Adrenal gland (tissue), 5 donors: ENCODE data around the gene LRRC4C.

Experiments used
- POLR2A ChIP-seq, 2 donors: fragments of 450-650 bp; IDR thresholded peaks; one replicate each; pipeline ENCODE4 v1.6.1; 2017; ENCODE audit warnings: antibody characterized with exemption in 2 of 2, mild to moderate bottlenecking in 2 of 2, moderate library complexity in 1 of 2
- TF ChIP-seq, protein P1 (sequence below), 6 experiments: fragments of 450-650 bp in 4 of 6; fragments of 200-600 bp in 2 of 6; sonication (generic) in 1 of 6; IDR thresholded peaks; 1 replicate in 5 of 6; 2 replicates in 1 of 6; pipeline versions ENCODE4 v1.5.1 to v1.8.0; 2016 to 2021; ENCODE audit warnings: antibody characterized with exemption in 6 of 6, mild to moderate bottlenecking in 2 of 6, moderate library complexity in 1 of 6
- donor health status: DM: no; HTN: no; CAD: no.

GRCh38 chr11:40877981-40878380 is 581.5 kb downstream of the LRRC4C start:
- TF ChIP-seq, protein P1, sequence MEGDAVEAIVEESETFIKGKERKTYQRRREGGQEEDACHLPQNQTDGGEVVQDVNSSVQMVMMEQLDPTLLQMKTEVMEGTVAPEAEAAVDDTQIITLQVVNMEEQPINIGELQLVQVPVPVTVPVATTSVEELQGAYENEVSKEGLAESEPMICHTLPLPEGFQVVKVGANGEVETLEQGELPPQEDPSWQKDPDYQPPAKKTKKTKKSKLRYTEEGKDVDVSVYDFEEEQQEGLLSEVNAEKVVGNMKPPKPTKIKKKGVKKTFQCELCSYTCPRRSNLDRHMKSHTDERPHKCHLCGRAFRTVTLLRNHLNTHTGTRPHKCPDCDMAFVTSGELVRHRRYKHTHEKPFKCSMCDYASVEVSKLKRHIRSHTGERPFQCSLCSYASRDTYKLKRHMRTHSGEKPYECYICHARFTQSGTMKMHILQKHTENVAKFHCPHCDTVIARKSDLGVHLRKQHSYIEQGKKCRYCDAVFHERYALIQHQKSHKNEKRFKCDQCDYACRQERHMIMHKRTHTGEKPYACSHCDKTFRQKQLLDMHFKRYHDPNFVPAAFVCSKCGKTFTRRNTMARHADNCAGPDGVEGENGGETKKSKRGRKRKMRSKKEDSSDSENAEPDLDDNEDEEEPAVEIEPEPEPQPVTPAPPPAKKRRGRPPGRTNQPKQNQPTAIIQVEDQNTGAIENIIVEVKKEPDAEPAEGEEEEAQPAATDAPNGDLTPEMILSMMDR (IDR thresholded peaks at IDR 0.05) = no peak
- TF ChIP-seq POLR2A (IDR thresholded peaks at IDR 0.05) = no peak
